Ishikawa (cell line): ENCODE measurements around the gene MYPOP.

Experiments
- CEBPB ChIP-seq: IDR thresholded peaks from 2 replicates; pipeline ENCODE4 v1.6.1; 2012
- CREB1 ChIP-seq: IDR thresholded peaks from 2 replicates; pipeline ENCODE4 v1.6.1; 2012; ENCODE audit warnings: low read depth
- EGR1 ChIP-seq: IDR thresholded peaks from 2 replicates; pipeline ENCODE4 v1.6.1; 2012
- EP300 ChIP-seq: IDR thresholded peaks from 2 replicates; pipeline ENCODE4 v1.6.1; 2012; ENCODE audit warnings: borderline replicate concordance
- NFIC ChIP-seq: IDR thresholded peaks from 2 replicates; pipeline ENCODE4 v1.6.1; 2012
- RAD21 ChIP-seq: IDR thresholded peaks from 2 replicates; pipeline ENCODE4 v1.6.1; 2012; ENCODE audit warnings: low read depth
- TAF1 ChIP-seq: IDR thresholded peaks from 2 replicates; pipeline ENCODE4 v1.6.1; 2012; ENCODE audit warnings: low read depth, mild to moderate bottlenecking
- TF ChIP-seq, protein P1 (sequence below): IDR thresholded peaks from 2 replicates; pipeline ENCODE4 v1.6.1; 2012
- TF ChIP-seq, protein P2 (sequence below): IDR thresholded peaks from 2 replicates; pipeline ENCODE4 v1.6.1; 2012; ENCODE audit warnings: low read depth, mild to moderate bottlenecking

DNA sequence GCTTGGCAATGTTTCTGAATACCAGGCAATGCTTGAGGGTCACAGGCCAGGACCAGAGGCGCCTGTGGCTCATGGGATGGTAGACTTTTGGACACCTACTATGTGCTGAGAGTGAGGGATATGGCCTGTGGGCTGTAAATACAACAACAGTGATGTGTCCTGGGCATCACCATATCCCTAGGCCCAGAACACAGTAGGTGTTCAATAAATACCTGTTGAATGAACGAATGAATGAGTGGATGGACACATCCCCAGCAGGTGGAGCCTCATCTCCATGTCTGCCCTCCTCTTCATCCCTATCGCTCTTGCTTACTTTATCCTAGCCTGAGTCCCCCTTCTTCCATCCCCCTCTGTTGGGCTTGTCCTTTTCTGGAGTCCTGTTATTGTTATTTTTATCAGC lies 28.6 kb upstream of the MYPOP start:
- no peak for TF ChIP-seq EP300
- no peak for TF ChIP-seq CEBPB
- TF ChIP-seq NFIC, result no peak
- TF ChIP-seq, protein P1, sequence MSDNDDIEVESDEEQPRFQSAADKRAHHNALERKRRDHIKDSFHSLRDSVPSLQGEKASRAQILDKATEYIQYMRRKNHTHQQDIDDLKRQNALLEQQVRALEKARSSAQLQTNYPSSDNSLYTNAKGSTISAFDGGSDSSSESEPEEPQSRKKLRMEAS, result no peak
- TF ChIP-seq RAD21, result no peak
- TF ChIP-seq EGR1, result no peak
- TF ChIP-seq TAF1, result no peak
- no peak for TF ChIP-seq CREB1
- TF ChIP-seq, protein P2, sequence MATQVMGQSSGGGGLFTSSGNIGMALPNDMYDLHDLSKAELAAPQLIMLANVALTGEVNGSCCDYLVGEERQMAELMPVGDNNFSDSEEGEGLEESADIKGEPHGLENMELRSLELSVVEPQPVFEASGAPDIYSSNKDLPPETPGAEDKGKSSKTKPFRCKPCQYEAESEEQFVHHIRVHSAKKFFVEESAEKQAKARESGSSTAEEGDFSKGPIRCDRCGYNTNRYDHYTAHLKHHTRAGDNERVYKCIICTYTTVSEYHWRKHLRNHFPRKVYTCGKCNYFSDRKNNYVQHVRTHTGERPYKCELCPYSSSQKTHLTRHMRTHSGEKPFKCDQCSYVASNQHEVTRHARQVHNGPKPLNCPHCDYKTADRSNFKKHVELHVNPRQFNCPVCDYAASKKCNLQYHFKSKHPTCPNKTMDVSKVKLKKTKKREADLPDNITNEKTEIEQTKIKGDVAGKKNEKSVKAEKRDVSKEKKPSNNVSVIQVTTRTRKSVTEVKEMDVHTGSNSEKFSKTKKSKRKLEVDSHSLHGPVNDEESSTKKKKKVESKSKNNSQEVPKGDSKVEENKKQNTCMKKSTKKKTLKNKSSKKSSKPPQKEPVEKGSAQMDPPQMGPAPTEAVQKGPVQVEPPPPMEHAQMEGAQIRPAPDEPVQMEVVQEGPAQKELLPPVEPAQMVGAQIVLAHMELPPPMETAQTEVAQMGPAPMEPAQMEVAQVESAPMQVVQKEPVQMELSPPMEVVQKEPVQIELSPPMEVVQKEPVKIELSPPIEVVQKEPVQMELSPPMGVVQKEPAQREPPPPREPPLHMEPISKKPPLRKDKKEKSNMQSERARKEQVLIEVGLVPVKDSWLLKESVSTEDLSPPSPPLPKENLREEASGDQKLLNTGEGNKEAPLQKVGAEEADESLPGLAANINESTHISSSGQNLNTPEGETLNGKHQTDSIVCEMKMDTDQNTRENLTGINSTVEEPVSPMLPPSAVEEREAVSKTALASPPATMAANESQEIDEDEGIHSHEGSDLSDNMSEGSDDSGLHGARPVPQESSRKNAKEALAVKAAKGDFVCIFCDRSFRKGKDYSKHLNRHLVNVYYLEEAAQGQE, result no peak
